Natural killer cell (primary cell): ENCODE data around the gene TCEANC2. TPM values are rescaled to one million over a fixed set of nuclear protein-coding genes. Genes with fewer than 3 reads are reported as not detected.

Experiments
- ATAC-seq, 3 donors: fragments of 150-1000 bp in 2 of 3; fragments of 200-7000 bp in 1 of 3; cut with Tn5 transposase; 1 replicate in 1 of 3; 2 replicates in 2 of 3; pipeline ENCODE4 v1.10.0; 2021; ENCODE audit warnings: mild to moderate bottlenecking in 2 of 3, moderate library complexity in 2 of 3
- DNase-seq, 2 donors: peaks; one replicate each; pipeline versions ENCODE4 v3.0.0 to v3.0.0-alpha.2; 2013 to 2021; ENCODE audit warnings: mixed read lengths in 1 of 2
- H3K27ac ChIP-seq: one replicate; pipeline ENCODE4 v1.5.1; 2013; ENCODE audit warnings: mild to moderate bottlenecking, low read length
- H3K27me3 ChIP-seq: one replicate; pipeline ENCODE4 v1.6.1; 2013; ENCODE audit warnings: low read length; ENCODE audit not compliant: control insufficient read depth, insufficient read depth
- H3K36me3 ChIP-seq: one replicate; pipeline ENCODE4 v1.6.1; 2013; ENCODE audit warnings: low read length; ENCODE audit not compliant: control insufficient read depth, insufficient read depth
- H3K4me1 ChIP-seq: one replicate; pipeline ENCODE4 v1.6.1; 2013; ENCODE audit warnings: low read length; ENCODE audit not compliant: control insufficient read depth, insufficient read depth
- H3K4me3 ChIP-seq: one replicate; pipeline ENCODE4 v1.5.1; 2013; ENCODE audit warnings: low read length
- H3K9me3 ChIP-seq: one replicate; pipeline ENCODE4 v1.6.1; 2013; ENCODE audit warnings: low read length; ENCODE audit not compliant: control insufficient read depth, insufficient read depth
- H3K27ac Mint-ChIP-seq, 2 donors: one replicate each; pipeline ENCODE4 v1.8.0; 2022; ENCODE audit warnings: mild to moderate bottlenecking in 2 of 2, mixed read lengths in 2 of 2, moderate library complexity in 1 of 2
- H3K27me3 Mint-ChIP-seq, 2 donors: one replicate each; pipeline ENCODE4 v1.8.0; 2022; ENCODE audit warnings: low read depth in 2 of 2, mixed read lengths in 2 of 2
- H3K36me3 Mint-ChIP-seq: one replicate; pipeline ENCODE4 v1.8.0; 2022; ENCODE audit warnings: mixed read lengths
- H3K4me1 Mint-ChIP-seq, 2 donors: one replicate each; pipeline ENCODE4 v1.8.0; 2022; ENCODE audit warnings: mixed read lengths in 2 of 2
- H3K4me3 Mint-ChIP-seq: one replicate; pipeline ENCODE4 v1.8.0; 2022; ENCODE audit warnings: mild to moderate bottlenecking, moderate library complexity, mixed read lengths
- H3K9me3 Mint-ChIP-seq, 2 donors: one replicate each; pipeline ENCODE4 v1.8.0; 2022; ENCODE audit warnings: mixed read lengths in 2 of 2
- CTCF ChIP-seq: fragments of 200-600 bp; IDR thresholded peaks from one replicate; pipeline ENCODE4 v1.8.0; 2022; ENCODE audit warnings: antibody characterized with exemption
- WGBS: methylation state at CpG from one replicate; pipeline ENCODE4 v1.1.7; 2013; ENCODE audit warnings: missing lambda C conversion rate; ENCODE audit not compliant: insufficient coverage; 5-methylcytosine and 5-hydroxymethylcytosine counted together
- intact Hi-C: fragments of 100-400 bp; cut with micrococcal nuclease; formaldehyde crosslinking; loops from one replicate; pipeline ENCODE4 v1.14.2; 2022
- total RNA-seq, 4 donors: library from RNA; stranded (reverse); fragments of 120-200 nt in 1 of 4; gene quantifications; one replicate each; pipeline versions ENCODE4 v1.2.3 to v1.2.4, GENCODE V29; 2013 to 2022

TCEANC2 gene
- total RNA-seq, 3 donors from 2014 or later (not counting 1 experiment from before 2014, with no cell fraction given), result 5.1 to 9.5 (median 7.3) TPM

GRCh38 chr1:54041806-54042205 lies 11.6 kb upstream of the TCEANC2 start:
- Histone ChIP-seq H3K36me3 (peaks cover 80% of the 10 kb centered on the region), H3K9me3 (no peaks in the 10 kb centered on the region), H3K4me3 (no peak overlapping the region), H3K27ac (no peak overlapping the region), H3K4me1 (no peaks in the 10 kb centered on the region), H3K27me3 (no peaks in the 10 kb centered on the region)
- no peak overlapping the region for H3K27ac Mint-ChIP-seq
- intact Hi-C loops, result no loop called here
- TF ChIP-seq CTCF, result no peak
- ATAC-seq, result no peak
- peaks cover 10 to 18% of the 10 kb centered on the region in 2 donors for H3K4me1 Mint-ChIP-seq
- no peak overlapping the region for H3K4me3 Mint-ChIP-seq
- peaks cover 17% of the 10 kb centered on the region for H3K36me3 Mint-ChIP-seq
- H3K9me3 Mint-ChIP-seq, result no peaks in the 10 kb centered on the region
- H3K27me3 Mint-ChIP-seq, result no peaks in the 10 kb centered on the region
- no CpG with 5 or more reads among the region's 1 CpG for WGBS
- DNase-seq, result no peak

GRCh38 chr1:54045496-54045895 lies 7.9 kb upstream of the TCEANC2 start:
- no peak overlapping the region for H3K4me3 ChIP-seq
- WGBS, result 94% methylated on average over 2 of the region's 2 CpGs
- peaks cover 50% of the 10 kb centered on the region for H3K36me3 ChIP-seq
- peak overlapping the region in 1 of 2 donors; percentile 6 for H3K27ac Mint-ChIP-seq
- intact Hi-C loops, result no loop called here
- DNase-seq (no peak), ATAC-seq (no peak)
- no peaks in the 10 kb centered on the region for H3K27me3 Mint-ChIP-seq
- H3K36me3 Mint-ChIP-seq, result peaks cover 17% of the 10 kb centered on the region
- no peak overlapping the region for H3K4me3 Mint-ChIP-seq
- no peak for TF ChIP-seq CTCF
- peaks cover 11% of the 10 kb centered on the region for H3K4me1 ChIP-seq
- no peaks in the 10 kb centered on the region for H3K9me3 Mint-ChIP-seq
- H3K27ac ChIP-seq, result no peak overlapping the region
- H3K4me1 Mint-ChIP-seq, result peaks cover 26 to 38% of the 10 kb centered on the region in 2 donors
- H3K9me3 ChIP-seq, result no peaks in the 10 kb centered on the region
- no peaks in the 10 kb centered on the region for H3K27me3 ChIP-seq

- DNase-seq (no peak), ATAC-seq (no peak)
- H3K36me3 ChIP-seq, result peaks cover 37% of the 10 kb centered on the region
- TF ChIP-seq CTCF, result no peak
- H3K27ac ChIP-seq, result no peak overlapping the region
- peak overlapping the region; percentile 28 to 70 for H3K27ac Mint-ChIP-seq
- 92% methylated on average over 5 of the region's 7 CpGs for WGBS
- H3K4me1 ChIP-seq, result peaks cover 18% of the 10 kb centered on the region
- no peaks in the 10 kb centered on the region for H3K27me3 ChIP-seq
- H3K4me3 Mint-ChIP-seq, result no peak overlapping the region
- no peaks in the 10 kb centered on the region for H3K9me3 ChIP-seq
- peaks cover 26 to 38% of the 10 kb centered on the region in 2 donors for H3K4me1 Mint-ChIP-seq
- no peaks in the 10 kb centered on the region for H3K27me3 Mint-ChIP-seq
- H3K9me3 Mint-ChIP-seq, result no peaks in the 10 kb centered on the region
- no peak overlapping the region for H3K4me3 ChIP-seq
- intact Hi-C loops, result no loop called here
- peaks cover 17% of the 10 kb centered on the region for H3K36me3 Mint-ChIP-seq
Measured at GRCh38 chr1:54046671-54047383, 6.6 kb upstream of the TCEANC2 start.
